CD4-positive, alpha-beta T cell (primary cell): ENCODE data around the gene ECHDC1. TPM values are rescaled to one million over a fixed set of nuclear protein-coding genes. Genes with fewer than 3 reads are reported as not detected.

Source experiments
- ATAC-seq: fragments of 200-7000 bp; cut with Tn5 transposase; one replicate; pipeline ENCODE4 v1.10.0; 2022; ENCODE audit warnings: mild to moderate bottlenecking; ENCODE audit not compliant: poor library complexity
- CTCF ChIA-PET: fragments of 350-600 bp; sonication (Branson Sonifier 250); formaldehyde crosslinking; loops from one replicate; lab custom pipeline; 2021; ENCODE audit warnings: antibody characterized with exemption, inconsistent platforms; lab: Charles Lee
- POLR2A ChIA-PET: fragments of 350-600 bp; sonication (Branson Sonifier 250); formaldehyde crosslinking; loops from one replicate; lab custom pipeline; 2021; ENCODE audit warnings: antibody characterized with exemption, inconsistent platforms; lab: Charles Lee
- DNase-seq, 14 experiments: peaks; one replicate each; pipeline ENCODE4 v3.0.0-alpha.2; 2013 to 2020; ENCODE audit warnings: mixed read lengths in 2 of 14
- H3K27ac ChIP-seq, 2 donors: one replicate each; pipeline versions ENCODE4 v1.5.1 to v1.7.0; 2013; ENCODE audit warnings: low read length in 2 of 2, low read depth in 1 of 2, mild to moderate bottlenecking in 1 of 2
- H3K27me3 ChIP-seq, 2 experiments: 1 replicate in 1 of 2; 2 replicates in 1 of 2; pipeline versions ENCODE4 v1.6.1 to v1.7.0; 2013; ENCODE audit warnings: low read length in 2 of 2, control low read depth in 1 of 2, mild to moderate bottlenecking in 1 of 2, moderate library complexity in 1 of 2; ENCODE audit not compliant: insufficient read depth in 2 of 2, control insufficient read depth in 1 of 2
- H3K36me3 ChIP-seq: one replicate; pipeline ENCODE4 v1.6.1; 2013; ENCODE audit warnings: low read length, control low read depth; ENCODE audit not compliant: insufficient read depth
- H3K4me1 ChIP-seq: one replicate; pipeline ENCODE4 v1.6.1; 2013; ENCODE audit warnings: low read length, control low read depth; ENCODE audit not compliant: insufficient read depth
- H3K4me3 ChIP-seq: one replicate; pipeline ENCODE4 v1.5.1; 2013; ENCODE audit warnings: mild to moderate bottlenecking, low read length, moderate library complexity
- H3K9me3 ChIP-seq, 2 experiments: 1 replicate in 1 of 2; 2 replicates in 1 of 2; pipeline versions ENCODE4 v1.6.1 to v1.7.0; 2013; ENCODE audit warnings: low read length in 2 of 2, mild to moderate bottlenecking in 2 of 2, control low read depth in 1 of 2, moderate library complexity in 1 of 2; ENCODE audit not compliant: control insufficient read depth in 1 of 2, insufficient read depth in 1 of 2
- H3K27ac Mint-ChIP-seq: one replicate; pipeline ENCODE4 v1.8.0; 2020; ENCODE audit warnings: mixed read lengths
- H3K27me3 Mint-ChIP-seq: one replicate; pipeline ENCODE4 v1.8.0; 2021; ENCODE audit warnings: mixed read lengths
- H3K36me3 Mint-ChIP-seq: one replicate; pipeline ENCODE4 v1.8.0; 2021; ENCODE audit warnings: low read depth, mixed read lengths
- H3K4me1 Mint-ChIP-seq: one replicate; pipeline ENCODE4 v1.8.0; 2021; ENCODE audit warnings: low read depth, mixed read lengths
- H3K4me3 Mint-ChIP-seq: one replicate; pipeline ENCODE4 v1.8.0; 2020; ENCODE audit warnings: mild to moderate bottlenecking, mixed read lengths
- H3K9me3 Mint-ChIP-seq: one replicate; pipeline ENCODE4 v1.8.0; 2020; ENCODE audit warnings: mixed read lengths
- intact Hi-C, 2 experiments: fragments of 100-400 bp; cut with DNase I in 1 of 2; cut with micrococcal nuclease in 1 of 2; formaldehyde crosslinking; loops; one replicate each; pipeline versions ENCODE4 v1.15.1 to v1.9.0; 2023 to 2025; cut with DNase I, micrococcal nuclease
- total RNA-seq, 174 experiments: library from RNA in 2 of 174; stranded (reverse) in 2 of 174; gene quantifications; one replicate each; pipeline ENCODE4 v1.2.3 and lab custom pipeline; 2021 to 2026
- TF ChIP-seq, protein P1 (sequence below): fragments of 200-600 bp; IDR thresholded peaks from one replicate; pipeline ENCODE4 v1.8.0; 2022; ENCODE audit warnings: antibody characterized with exemption, mild to moderate bottlenecking

The ECHDC1 gene
- total RNA-seq, 2 experiments from 2014 or later: 6.5 to 7.4 TPM

DNA sequence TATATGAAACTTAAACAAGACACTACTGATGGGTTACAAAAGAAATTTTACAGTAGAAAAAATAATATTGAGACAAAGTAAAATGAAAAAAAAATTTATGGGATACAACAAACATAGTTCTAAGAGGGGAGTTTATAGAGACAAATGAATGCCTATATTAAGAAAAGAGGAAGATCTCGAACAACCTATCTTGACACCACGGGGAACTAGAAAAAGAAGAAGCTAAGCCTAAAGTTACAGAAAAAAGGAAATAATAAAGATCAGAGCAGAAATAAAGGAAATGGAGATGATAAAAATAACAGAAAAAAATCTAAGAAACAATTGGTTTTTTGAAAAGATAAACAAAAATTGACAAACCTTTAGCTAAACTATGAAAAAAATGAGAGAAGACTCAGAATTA lies 9.1 kb upstream of the ECHDC1 start:
- POLR2A ChIA-PET: no interaction called here
- intact Hi-C loops: no loop called here

DNA sequence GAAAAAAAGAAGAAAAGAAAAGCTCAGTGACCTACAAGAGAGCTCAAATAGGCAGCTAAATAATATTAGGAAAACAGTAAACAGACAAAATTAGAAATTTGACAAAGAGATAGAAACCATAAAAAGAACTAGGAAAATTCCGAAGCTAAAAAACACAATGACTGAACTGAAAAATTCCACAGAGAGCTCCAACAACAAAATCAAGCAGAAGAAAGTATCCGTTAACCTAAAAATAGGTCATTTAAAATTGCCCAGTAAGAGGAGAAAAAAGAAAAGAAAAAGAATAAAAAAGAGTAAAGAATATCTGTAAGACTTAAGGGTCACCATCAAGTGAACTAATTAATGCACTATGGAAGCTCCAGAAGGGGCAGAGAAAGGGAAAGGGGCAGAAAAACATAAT lies 6.6 kb upstream of the ECHDC1 start:
- CTCF ChIA-PET: no interaction called here
- intact Hi-C loops: no loop called here

More for the DNA sequence above, 9.1 kb upstream of the ECHDC1 start:
- Histone ChIP-seq H3K4me1 (no peaks in the 10 kb centered on the region), H3K9me3 (peaks cover 0 to 32% of the 10 kb centered on the region in 2 experiments), H3K27ac (no peak overlapping the region), H3K4me3 (no peak overlapping the region), H3K36me3 (no peaks in the 10 kb centered on the region), H3K27me3 (no peaks in the 10 kb centered on the region)
- no peak for ATAC-seq
- H3K27ac Mint-ChIP-seq: no peak overlapping the region
- peaks cover 18% of the 10 kb centered on the region for H3K9me3 Mint-ChIP-seq
- H3K4me3 Mint-ChIP-seq: no peak overlapping the region
- no peaks in the 10 kb centered on the region for H3K4me1 Mint-ChIP-seq
- H3K27me3 Mint-ChIP-seq: no peaks in the 10 kb centered on the region
- CTCF ChIA-PET: no interaction called here
- peaks cover 8% of the 10 kb centered on the region for H3K36me3 Mint-ChIP-seq
- TF ChIP-seq, protein P1, sequence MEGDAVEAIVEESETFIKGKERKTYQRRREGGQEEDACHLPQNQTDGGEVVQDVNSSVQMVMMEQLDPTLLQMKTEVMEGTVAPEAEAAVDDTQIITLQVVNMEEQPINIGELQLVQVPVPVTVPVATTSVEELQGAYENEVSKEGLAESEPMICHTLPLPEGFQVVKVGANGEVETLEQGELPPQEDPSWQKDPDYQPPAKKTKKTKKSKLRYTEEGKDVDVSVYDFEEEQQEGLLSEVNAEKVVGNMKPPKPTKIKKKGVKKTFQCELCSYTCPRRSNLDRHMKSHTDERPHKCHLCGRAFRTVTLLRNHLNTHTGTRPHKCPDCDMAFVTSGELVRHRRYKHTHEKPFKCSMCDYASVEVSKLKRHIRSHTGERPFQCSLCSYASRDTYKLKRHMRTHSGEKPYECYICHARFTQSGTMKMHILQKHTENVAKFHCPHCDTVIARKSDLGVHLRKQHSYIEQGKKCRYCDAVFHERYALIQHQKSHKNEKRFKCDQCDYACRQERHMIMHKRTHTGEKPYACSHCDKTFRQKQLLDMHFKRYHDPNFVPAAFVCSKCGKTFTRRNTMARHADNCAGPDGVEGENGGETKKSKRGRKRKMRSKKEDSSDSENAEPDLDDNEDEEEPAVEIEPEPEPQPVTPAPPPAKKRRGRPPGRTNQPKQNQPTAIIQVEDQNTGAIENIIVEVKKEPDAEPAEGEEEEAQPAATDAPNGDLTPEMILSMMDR: no peak
- DNase-seq: no peak

DNA sequence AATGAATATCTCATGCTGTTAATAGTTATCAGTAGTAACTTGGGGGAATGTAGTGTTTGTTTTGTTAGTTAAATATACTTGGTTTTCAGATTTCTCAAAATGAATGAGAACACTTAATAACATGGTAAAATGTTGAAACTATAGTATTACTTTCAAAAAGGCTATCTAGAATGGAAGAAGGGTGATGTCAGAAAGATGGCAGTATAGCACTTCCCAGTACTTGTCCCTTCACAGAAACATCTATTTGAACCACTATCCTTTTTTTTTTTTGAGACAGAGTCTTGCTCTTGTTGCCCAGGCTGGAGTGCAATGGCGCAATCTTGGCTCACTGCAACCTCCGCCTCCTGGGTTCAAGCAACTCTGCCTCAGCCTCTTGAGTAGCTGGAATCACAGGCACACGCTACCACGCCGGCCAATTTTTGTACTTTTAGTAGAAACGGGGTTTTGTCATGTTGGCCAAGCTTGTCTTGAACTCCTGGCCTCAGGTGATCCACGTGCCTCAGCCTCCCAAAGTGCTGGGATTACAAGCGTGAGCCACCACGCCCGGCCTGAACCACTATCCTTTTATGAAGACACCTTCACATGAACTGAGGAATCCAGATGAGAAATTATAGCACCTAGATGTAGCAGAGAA lies 4.7 kb upstream of the ECHDC1 start:
- CTCF ChIA-PET: no interaction called here
- Mint-ChIP-seq H3K9me3 (peaks cover 11% of the 10 kb centered on the region), H3K27me3 (no peaks in the 10 kb centered on the region), H3K4me1 (no peaks in the 10 kb centered on the region), H3K36me3 (peaks cover 8% of the 10 kb centered on the region), H3K4me3 (no peak overlapping the region), H3K27ac (no peak overlapping the region)
- POLR2A ChIA-PET: no interaction called here
- ATAC-seq: no peak
- Histone ChIP-seq H3K4me3 (no peak overlapping the region), H3K36me3 (no peaks in the 10 kb centered on the region), H3K27me3 (no peaks in the 10 kb centered on the region), H3K9me3 (peaks cover 0 to 15% of the 10 kb centered on the region in 2 experiments), H3K27ac (no peak overlapping the region), H3K4me1 (peaks cover 12% of the 10 kb centered on the region)
- TF ChIP-seq, protein P1: no peak
- intact Hi-C loops: no loop called here
- DNase-seq: no peak

More for the DNA sequence above, 6.6 kb upstream of the ECHDC1 start:
- DNase-seq (no peak), ATAC-seq (no peak)
- Mint-ChIP-seq H3K4me1 (no peaks in the 10 kb centered on the region), H3K9me3 (peaks cover 11% of the 10 kb centered on the region), H3K27ac (no peak overlapping the region), H3K36me3 (peaks cover 8% of the 10 kb centered on the region), H3K27me3 (no peaks in the 10 kb centered on the region), H3K4me3 (no peak overlapping the region)
- POLR2A ChIA-PET: no interaction called here
- Histone ChIP-seq H3K4me3 (no peak overlapping the region), H3K27ac (no peak overlapping the region), H3K27me3 (no peaks in the 10 kb centered on the region), H3K36me3 (no peaks in the 10 kb centered on the region), H3K4me1 (peaks cover under 1% of the 10 kb centered on the region), H3K9me3 (peaks cover 0 to 25% of the 10 kb centered on the region in 2 experiments)
- TF ChIP-seq, protein P1: no peak
